PFSK-1 (cell line): ENCODE data around the gene PROSER3.

Experiments
- FOXP2 ChIP-seq: optimal IDR thresholded peaks from 2 replicates; pipeline ENCODE3; 2011; ENCODE audit warnings: borderline replicate concordance, control low read depth, inconsistent platforms; ENCODE audit not compliant: insufficient read depth; ENCODE audit errors: extremely low read length, extremely low read depth
- POLR2AphosphoS5 ChIP-seq: IDR thresholded peaks from 2 replicates; pipeline ENCODE4 v1.6.1; 2012; ENCODE audit warnings: low read depth, mild to moderate bottlenecking, control low read depth, low read length, moderate library complexity
- REST ChIP-seq, 2 experiments: IDR thresholded peaks; 2 replicates each; pipeline versions ENCODE4 v1.6.1 to v1.8.0; 2011 to 2012; ENCODE audit warnings: low read depth in 2 of 2, low read length in 2 of 2, control low read depth in 1 of 2, inconsistent platforms in 1 of 2, mild to moderate bottlenecking in 1 of 2, moderate library complexity in 1 of 2; ENCODE audit not compliant: insufficient read depth in 1 of 2
- SIN3A ChIP-seq: IDR thresholded peaks from 2 replicates; pipeline ENCODE4 v1.6.1; 2012; ENCODE audit warnings: mild to moderate bottlenecking, low read length, moderate library complexity, borderline replicate concordance; ENCODE audit not compliant: insufficient read depth
- TAF1 ChIP-seq: IDR thresholded peaks from 2 replicates; pipeline ENCODE4 v1.6.1; 2012; ENCODE audit warnings: low read length, control low read depth, borderline replicate concordance; ENCODE audit not compliant: insufficient read depth

The PROSER3 gene

GRCh38 chr19:35777961-35778360 is 20.0 kb downstream of the PROSER3 start:
- TF ChIP-seq REST (IDR thresholded peaks at IDR 0.05; ENCODE audit: insufficient read depth in 1 of 2, low read depth in 2 of 2, low read length in 2 of 2) (no peak), TAF1 (no peak), FOXP2 (no peak), POLR2AphosphoS5 (no peak), SIN3A (no peak)

- TF ChIP-seq POLR2AphosphoS5 (no peak), FOXP2 (no peak), REST (IDR thresholded peaks at IDR 0.05; ENCODE audit: insufficient read depth in 1 of 2, low read depth in 2 of 2, low read length in 2 of 2) (no peak), SIN3A (no peak), TAF1 (no peak)
Measured at GRCh38 chr19:35779033-35779432, 21.1 kb downstream of the PROSER3 start.

GRCh38 chr19:35780058-35780457 is 22.1 kb downstream of the PROSER3 start:
- no peak for TF ChIP-seq SIN3A
- no peak for TF ChIP-seq FOXP2
- no peak for TF ChIP-seq REST (IDR thresholded peaks at IDR 0.05; ENCODE audit: insufficient read depth in 1 of 2, low read depth in 2 of 2, low read length in 2 of 2)
- no peak for TF ChIP-seq POLR2AphosphoS5
- no peak for TF ChIP-seq TAF1

- no peak for TF ChIP-seq POLR2AphosphoS5
- no peak for TF ChIP-seq SIN3A
- no peak for TF ChIP-seq REST (IDR thresholded peaks at IDR 0.05; ENCODE audit: insufficient read depth in 1 of 2, low read depth in 2 of 2, low read length in 2 of 2)
- TF ChIP-seq TAF1: no peak
- TF ChIP-seq FOXP2: no peak
Measured at GRCh38 chr19:35780717-35781116, 22.7 kb downstream of the PROSER3 start.

- no peak for TF ChIP-seq REST (IDR thresholded peaks at IDR 0.05; ENCODE audit: insufficient read depth in 1 of 2, low read depth in 2 of 2, low read length in 2 of 2)
- no peak for TF ChIP-seq TAF1
- TF ChIP-seq POLR2AphosphoS5: no peak
- TF ChIP-seq FOXP2: no peak
- TF ChIP-seq SIN3A: no peak
Measured at GRCh38 chr19:35781650-35782049, 23.7 kb downstream of the PROSER3 start.
